HG02678 (cell line): ENCODE measurements around the gene JMJD8.

ENCODE experiments used
- ATAC-seq: cut with Tn5 transposase; IDR thresholded peaks from one replicate; pipeline ENCODE4 v1.9.1; 2021; ENCODE audit warnings: mild to moderate bottlenecking, moderate library complexity; ENCODE audit not compliant: unreplicated experiment

The JMJD8 gene

GRCh38 chr16:666572-666971 lies 17.6 kb downstream of the JMJD8 start:
- ATAC-seq = no peak

- ATAC-seq = no peak
Observed at GRCh38 chr16:662597-662996, 21.5 kb downstream of the JMJD8 start.

- no peak for ATAC-seq
Observed at GRCh38 chr16:662095-662494, 22.0 kb downstream of the JMJD8 start.

GRCh38 chr16:661184-661821 lies 22.8 kb downstream of the JMJD8 start:
- ATAC-seq = no peak

- peak; percentile 64 for ATAC-seq
Observed at GRCh38 chr16:660459-661183, 23.5 kb downstream of the JMJD8 start.

- no peak for ATAC-seq
Observed at GRCh38 chr16:660132-660458, 24.0 kb downstream of the JMJD8 start.

GRCh38 chr16:659618-660017 lies 24.5 kb downstream of the JMJD8 start:
- ATAC-seq = no peak

- ATAC-seq = no peak
Observed at GRCh38 chr16:658679-659571, 25.2 kb downstream of the JMJD8 start.

- no peak for ATAC-seq
Observed at GRCh38 chr16:657487-657886, 26.6 kb downstream of the JMJD8 start.

GRCh38 chr16:654034-654433 lies 30.1 kb downstream of the JMJD8 start:
- ATAC-seq = no peak

- no peak for ATAC-seq
Observed at GRCh38 chr16:652454-653305, 31.5 kb downstream of the JMJD8 start.

- no peak for ATAC-seq
Observed at GRCh38 chr16:651844-652243, 32.3 kb downstream of the JMJD8 start.

GRCh38 chr16:649631-650030 lies 34.5 kb downstream of the JMJD8 start:
- peak; percentile 12 for ATAC-seq

GRCh38 chr16:648781-649589 lies 35.1 kb downstream of the JMJD8 start, which contains the start of gene WDR90:
Gene WDR90, plus strand, starts transcription at chr16:649365. Its CDS starts 52 bp downstream, at chr16:649417.
- ATAC-seq = peak; percentile 82

- no peak for ATAC-seq
Observed at GRCh38 chr16:648071-648780, 35.9 kb downstream of the JMJD8 start.

- no peak for ATAC-seq
Observed at GRCh38 chr16:647173-647902, 36.8 kb downstream of the JMJD8 start.

- no peak for ATAC-seq
Observed at GRCh38 chr16:646679-647172, 37.4 kb downstream of the JMJD8 start.

- no peak for ATAC-seq
Observed at GRCh38 chr16:645852-646678, 38.1 kb downstream of the JMJD8 start.
